Aorta (tissue), 5 donors: ENCODE results near the gene HYAL4. TPM values are rescaled to one million over a fixed set of nuclear protein-coding genes. Genes with fewer than 3 reads are reported as not detected.
A peak's percentile ranks its signal among the peaks of the same experiment; 100 is the strongest.
"Not testable (repeated sequence)": the region's sequence is repeated elsewhere in the genome, so short reads cannot be mapped to it uniquely, and the experiment has no call there.

Experiments
- ATAC-seq: fragments of 200-7000 bp; cut with Tn5 transposase; one replicate; pipeline ENCODE4 v1.9.1; 2022; ENCODE audit warnings: moderate library complexity; ENCODE audit not compliant: low FRiP score
- DNase-seq, 2 donors: peaks; one replicate each; pipeline ENCODE4 v3.0.0-alpha.2; 2020
- H3K27ac ChIP-seq, 2 donors: one replicate each; pipeline ENCODE4 v1.5.1; 2013; ENCODE audit warnings: low read length in 2 of 2, mild to moderate bottlenecking in 2 of 2, moderate library complexity in 2 of 2, control low read depth in 1 of 2, inconsistent platforms in 1 of 2, low read depth in 1 of 2
- H3K27me3 ChIP-seq, 2 donors: one replicate each; pipeline ENCODE4 v1.6.1; 2013; ENCODE audit warnings: control low read depth in 1 of 2, low read length in 1 of 2, mild to moderate bottlenecking in 1 of 2, moderate library complexity in 1 of 2; ENCODE audit not compliant: insufficient read depth in 2 of 2, control insufficient read depth in 1 of 2
- H3K36me3 ChIP-seq, 2 donors: one replicate each; pipeline ENCODE4 v1.6.1; 2013; ENCODE audit warnings: control low read depth in 1 of 2, low read length in 1 of 2, mild to moderate bottlenecking in 1 of 2; ENCODE audit not compliant: insufficient read depth in 2 of 2, control insufficient read depth in 1 of 2
- H3K4me1 ChIP-seq, 2 donors: one replicate each; pipeline ENCODE4 v1.6.1; 2013; ENCODE audit warnings: low read length in 2 of 2, control low read depth in 1 of 2, mild to moderate bottlenecking in 1 of 2, moderate library complexity in 1 of 2; ENCODE audit not compliant: insufficient read depth in 2 of 2, control insufficient read depth in 1 of 2
- H3K4me3 ChIP-seq, 2 donors: one replicate each; pipeline ENCODE4 v1.5.1; 2013; ENCODE audit warnings: low read length in 2 of 2, control low read depth in 1 of 2, mild to moderate bottlenecking in 1 of 2
- H3K9me3 ChIP-seq: one replicate; pipeline ENCODE4 v1.6.1; 2013; ENCODE audit warnings: mild to moderate bottlenecking, low read length; ENCODE audit not compliant: control insufficient read depth
- WGBS, 2 donors: extraction: QIAGEN DNeasy Blood & Tissue Kit; methylation state at CpG; one replicate each; pipeline ENCODE4 v1.1.7; 2013; 5-methylcytosine and 5-hydroxymethylcytosine counted together
- intact Hi-C, 2 donors: fragments of 100-400 bp; cut with DNase I; formaldehyde crosslinking; loops; one replicate each; pipeline versions ENCODE4 v1.14.2 to v1.15.0; 2022
- polyA plus RNA-seq, 2 donors: library from polyadenylated mRNA; stranded (reverse); fragments of 200-250 nt; gene quantifications; one replicate each; pipeline ENCODE4 v1.2.3, GENCODE V29; 2013
- total RNA-seq, 2 donors: library from RNA; stranded (reverse); fragmentation: NEBNext Ultra II Directional; extraction: Animal tissue kit (Norgen Biotek cat#: 25700); gene quantifications; one replicate each; pipeline ENCODE4 v1.2.1, GENCODE V29; 2021
- donor health status: healthy with polysubstance abuse.
- donor health status: Bipolar disorder and iron deficiency.
- donor health status: DM: no; HTN: no; CAD: no.
- donor health status: DM: no; HTN: no; CAD: no.
- donor health status: DM: yes; HTN: yes; CAD: no.

Gene HYAL4
- total and polyA plus RNA-seq, 4 donors = not detected

GRCh38 chr7:123856428-123856827 is 11.5 kb downstream of the HYAL4 start:
- ATAC-seq, H3K27ac ChIP-seq, H3K9me3 ChIP-seq, H3K36me3 ChIP-seq, H3K4me1 ChIP-seq, H3K4me3 ChIP-seq, DNase-seq, H3K27me3 ChIP-seq, intact Hi-C loops: not testable (repeated sequence)
- WGBS, 2 donors = 47 to 52% methylated on average over 1 of the region's 1 CpG

GRCh38 chr7:123860848-123861247 is 15.9 kb downstream of the HYAL4 start:
- no peak for DNase-seq
- no peak for ATAC-seq
- intact Hi-C loops = loop anchor here in 1 of 2 donors (10.0 kb wide), 1 partner anchor 286 kb away; no protein-coding TSS in a partner anchor
- Histone ChIP-seq H3K9me3 (no peaks in the 10 kb centered on the region), H3K4me1 (peaks cover 0 to 5% of the 10 kb centered on the region in 2 donors), H3K36me3 (no peaks in the 10 kb centered on the region), H3K4me3 (no peak overlapping the region), H3K27ac (no peak overlapping the region), H3K27me3 (no peaks in the 10 kb centered on the region)

- intact Hi-C loops = loop anchor here in 1 of 2 donors (10.0 kb wide), 1 partner anchor 288 kb away; no protein-coding TSS in a partner anchor
Measured at GRCh38 chr7:123862775-123863174, 17.8 kb downstream of the HYAL4 start.

GRCh38 chr7:123863461-123863860 is 18.5 kb downstream of the HYAL4 start:
- no peak overlapping the region for H3K27ac ChIP-seq
- ATAC-seq (no peak), DNase-seq (no peak)
- H3K4me3 ChIP-seq = no peak overlapping the region
- intact Hi-C loops = loop anchor here in 1 of 2 donors (10.0 kb wide), 1 partner anchor 289 kb away; no protein-coding TSS in a partner anchor
- 96% methylated on average over 1 of the region's 1 CpG for WGBS, 2 donors
- peaks cover 0 to 5% of the 10 kb centered on the region in 2 donors for H3K4me1 ChIP-seq
- no peaks in the 10 kb centered on the region for H3K27me3 ChIP-seq
- H3K36me3 ChIP-seq = no peaks in the 10 kb centered on the region
- H3K9me3 ChIP-seq = no peaks in the 10 kb centered on the region

More at GRCh38 chr7:123862775-123863174, 17.8 kb downstream of the HYAL4 start:
- H3K4me3 ChIP-seq = no peak overlapping the region
- H3K4me1 ChIP-seq = peaks cover 0 to 5% of the 10 kb centered on the region in 2 donors
- no peak overlapping the region for H3K27ac ChIP-seq
- DNase-seq (no peak), ATAC-seq (no peak)
- H3K9me3 ChIP-seq = no peaks in the 10 kb centered on the region
- no peaks in the 10 kb centered on the region for H3K36me3 ChIP-seq
- H3K27me3 ChIP-seq = no peaks in the 10 kb centered on the region

- DNase-seq (no peak), ATAC-seq (no peak)
- no peaks in the 10 kb centered on the region for H3K36me3 ChIP-seq
- intact Hi-C loops = loop anchor here (2.0 to 10.0 kb wide), 2 partner anchors 181 to 289 kb away; no protein-coding TSS in a partner anchor
- peaks cover 0 to 5% of the 10 kb centered on the region in 2 donors for H3K4me1 ChIP-seq
- H3K27ac ChIP-seq = no peak overlapping the region
- H3K27me3 ChIP-seq = no peaks in the 10 kb centered on the region
- no peak overlapping the region for H3K4me3 ChIP-seq
- 53 to 79% methylated on average over 1 of the region's 1 CpG for WGBS, 2 donors
- no peaks in the 10 kb centered on the region for H3K9me3 ChIP-seq
Measured at GRCh38 chr7:123864012-123864411, 19.0 kb downstream of the HYAL4 start.

- intact Hi-C loops = loop anchor here (2.0 to 10.0 kb wide), 2 partner anchors 182 to 290 kb away; no protein-coding TSS in a partner anchor
- H3K4me3 ChIP-seq = no peak overlapping the region
- no peaks in the 10 kb centered on the region for H3K27me3 ChIP-seq
- H3K27ac ChIP-seq = no peak overlapping the region
- 81 to 82% methylated on average over 3 of the region's 3 CpGs for WGBS, 2 donors
- DNase-seq (no peak), ATAC-seq (no peak)
- no peaks in the 10 kb centered on the region for H3K36me3 ChIP-seq
- H3K9me3 ChIP-seq = no peaks in the 10 kb centered on the region
- peaks cover 0 to 5% of the 10 kb centered on the region in 2 donors for H3K4me1 ChIP-seq
Measured at GRCh38 chr7:123864436-123864835, 19.5 kb downstream of the HYAL4 start.

- H3K27me3 ChIP-seq = no peaks in the 10 kb centered on the region
- H3K4me1 ChIP-seq = peaks cover 0 to 5% of the 10 kb centered on the region in 2 donors
- intact Hi-C loops = loop anchor here (2.0 to 10.0 kb wide), 4 partner anchors 68 to 290 kb away; no protein-coding TSS in a partner anchor
- no peaks in the 10 kb centered on the region for H3K36me3 ChIP-seq
- H3K27ac ChIP-seq = no peak overlapping the region
- DNase-seq = no peak
- ATAC-seq = no peak
- H3K4me3 ChIP-seq = no peak overlapping the region
- H3K9me3 ChIP-seq = no peaks in the 10 kb centered on the region
- WGBS, 2 donors = 8% methylated on average over 1 of the region's 1 CpG
Measured at GRCh38 chr7:123864966-123865365, 20.0 kb downstream of the HYAL4 start.

GRCh38 chr7:123865517-123866117 is 20.6 kb downstream of the HYAL4 start:
- Histone ChIP-seq H3K27ac (no peak overlapping the region), H3K4me3 (no peak overlapping the region), H3K27me3 (no peaks in the 10 kb centered on the region), H3K9me3 (no peaks in the 10 kb centered on the region), H3K36me3 (no peaks in the 10 kb centered on the region), H3K4me1 (peaks cover 0 to 5% of the 10 kb centered on the region in 2 donors)
- no peak for DNase-seq
- ATAC-seq = peak; percentile 88
- WGBS, 2 donors = 17 to 18% methylated on average over 3 of the region's 3 CpGs
- intact Hi-C loops = loop anchor here (1.0 to 10.0 kb wide), 5 partner anchors 67 to 291 kb away; no protein-coding TSS in a partner anchor

GRCh38 chr7:123867225-123867624 is 22.3 kb downstream of the HYAL4 start:
- intact Hi-C loops = loop anchor here in 1 of 2 donors (5.0 to 10.0 kb wide), 3 partner anchors 70 to 292 kb away; no protein-coding TSS in a partner anchor
- Histone ChIP-seq H3K27me3 (no peaks in the 10 kb centered on the region), H3K4me3 (no peak overlapping the region), H3K27ac (no peak overlapping the region), H3K36me3 (no peaks in the 10 kb centered on the region), H3K4me1 (peaks cover 0 to 5% of the 10 kb centered on the region in 2 donors), H3K9me3 (no peaks in the 10 kb centered on the region)
- WGBS, 2 donors = 53 to 63% methylated on average over 1 of the region's 1 CpG
- DNase-seq = no peak
- ATAC-seq = no peak
